Mesendoderm (in vitro differentiated cells): Measurements from ENCODE around the gene VDAC1.

ENCODE experiments used
- DNase-seq: peaks from one replicate; pipeline ENCODE4 v3.0.0; 2013
- H2AK5ac ChIP-seq: 2 replicates; pipeline ENCODE4 v1.6.1; 2013; ENCODE audit warnings: low read length, inconsistent platforms
- H2BK120ac ChIP-seq: 2 replicates; pipeline ENCODE4 v1.6.1; 2013; ENCODE audit warnings: low read depth, mild to moderate bottlenecking, low read length, moderate library complexity, mixed read lengths
- H2BK15ac ChIP-seq: replicated peaks from 2 replicates; pipeline ENCODE4 v1.6.1; 2013; ENCODE audit warnings: low read depth, mild to moderate bottlenecking, moderate library complexity
- H2BK5ac ChIP-seq: 2 replicates; pipeline ENCODE4 v1.6.1; 2013; ENCODE audit warnings: low read length, inconsistent platforms
- H3K18ac ChIP-seq: 2 replicates; pipeline ENCODE4 v1.6.1; 2013; ENCODE audit warnings: mild to moderate bottlenecking, low read length, mixed read lengths
- H3K23ac ChIP-seq: one replicate; pipeline ENCODE4 v1.6.1; 2013; ENCODE audit warnings: low read length
- H3K27ac ChIP-seq: 2 replicates; pipeline ENCODE4 v1.5.1; 2013; ENCODE audit warnings: low read depth, mild to moderate bottlenecking, inconsistent platforms, low read length, moderate library complexity
- H3K27me3 ChIP-seq: 2 replicates; pipeline ENCODE4 v1.6.1; 2013; ENCODE audit warnings: low read length, control low read depth, mild to moderate bottlenecking, inconsistent platforms; ENCODE audit not compliant: insufficient read depth, poor library complexity
- H3K36me3 ChIP-seq: 2 replicates; pipeline ENCODE4 v1.6.1; 2013; ENCODE audit warnings: low read length, inconsistent platforms; ENCODE audit not compliant: control insufficient read depth, insufficient read depth
- H3K4ac ChIP-seq: one replicate; pipeline ENCODE4 v1.6.1; 2013; ENCODE audit warnings: low read depth, mild to moderate bottlenecking, low read length, moderate library complexity
- H3K4me1 ChIP-seq: 2 replicates; pipeline ENCODE4 v1.6.1; 2013; ENCODE audit warnings: low read depth, low read length, inconsistent platforms; ENCODE audit not compliant: control insufficient read depth
- H3K4me2 ChIP-seq: 2 replicates; pipeline ENCODE4 v1.6.1; 2013; ENCODE audit warnings: low read length
- H3K4me3 ChIP-seq: 2 replicates; pipeline ENCODE4 v1.5.1; 2013; ENCODE audit warnings: mild to moderate bottlenecking, low read length
- H3K56ac ChIP-seq: one replicate; pipeline ENCODE4 v1.6.1; 2013; ENCODE audit warnings: low read length
- H3K79me1 ChIP-seq: 2 replicates; pipeline ENCODE4 v1.6.1; 2013; ENCODE audit warnings: low read length, inconsistent platforms
- H3K79me2 ChIP-seq: 2 replicates; pipeline ENCODE4 v1.6.1; 2013; ENCODE audit warnings: mild to moderate bottlenecking, low read length; ENCODE audit not compliant: control insufficient read depth, insufficient read depth
- H3K9ac ChIP-seq: 2 replicates; pipeline ENCODE4 v1.6.1; 2013; ENCODE audit warnings: low read length, inconsistent platforms
- H4K5ac ChIP-seq: one replicate; pipeline ENCODE4 v1.6.1; 2013; ENCODE audit warnings: low read length
- H4K8ac ChIP-seq: one replicate; pipeline ENCODE4 v1.6.1; 2013; ENCODE audit warnings: low read depth, mild to moderate bottlenecking, control low read depth, low read length, moderate library complexity
- WGBS: extraction: QIAGEN DNeasy Blood & Tissue Kit; methylation state at CpG from one replicate; pipeline ENCODE4 v1.1.7; 2013; ENCODE audit warnings: low lambda C conversion rate, missing lambda C conversion rate; ENCODE audit not compliant: insufficient coverage; ENCODE audit errors: extremely low coverage; 5-methylcytosine and 5-hydroxymethylcytosine counted together

The VDAC1 gene

GRCh38 chr5:133967124-133967523 is 37.7 kb downstream of the VDAC1 start:
- WGBS, result no CpG with 5 or more reads among the region's 5 CpGs
- Histone ChIP-seq H2BK5ac (no peak overlapping the region), H3K4me1 (no peaks in the 10 kb centered on the region), H3K18ac (no peak overlapping the region), H4K8ac (no peak overlapping the region), H4K5ac (no peak overlapping the region), H3K23ac (no peak overlapping the region), H3K79me2 (peaks cover 9% of the 10 kb centered on the region), H3K56ac (no peak overlapping the region), H2AK5ac (no peak overlapping the region), H3K4ac (no peak overlapping the region), H2BK15ac (no peak overlapping the region), H3K79me1 (peaks cover 13% of the 10 kb centered on the region), H3K27me3 (no peaks in the 10 kb centered on the region), H3K36me3 (no peaks in the 10 kb centered on the region), H3K4me3 (no peak overlapping the region), H3K9ac (peak overlapping the region; percentile 30), H3K27ac (no peak overlapping the region), H3K4me2 (no peak overlapping the region), H2BK120ac (no peak overlapping the region)
- DNase-seq, result no peak

GRCh38 chr5:133966090-133966489 is 38.7 kb downstream of the VDAC1 start:
- peaks cover 13% of the 10 kb centered on the region for H3K79me1 ChIP-seq

GRCh38 chr5:133963493-133964128 is 41.2 kb downstream of the VDAC1 start:
- Histone ChIP-seq H3K36me3 (no peaks in the 10 kb centered on the region), H3K4me2 (no peak overlapping the region), H3K18ac (no peak overlapping the region), H2AK5ac (no peak overlapping the region), H3K27ac (no peak overlapping the region), H3K4me3 (no peak overlapping the region), H2BK5ac (no peak overlapping the region), H3K79me2 (peaks cover 9% of the 10 kb centered on the region), H3K27me3 (no peaks in the 10 kb centered on the region), H2BK15ac (no peak overlapping the region), H3K9ac (no peak overlapping the region), H3K79me1 (peaks cover 13% of the 10 kb centered on the region), H3K23ac (no peak overlapping the region), H3K56ac (no peak overlapping the region), H2BK120ac (no peak overlapping the region), H4K5ac (no peak overlapping the region), H3K4me1 (no peaks in the 10 kb centered on the region), H3K4ac (no peak overlapping the region), H4K8ac (no peak overlapping the region)
- WGBS, result no CpG with 5 or more reads among the region's 2 CpGs
- DNase-seq, result no peak

More at GRCh38 chr5:133966090-133966489, 38.7 kb downstream of the VDAC1 start:
- no peak for DNase-seq
- no CpG with 5 or more reads among the region's 10 CpGs for WGBS
- H2BK15ac ChIP-seq, result no peak overlapping the region
- no peak overlapping the region for H3K4me3 ChIP-seq
- H3K18ac ChIP-seq, result no peak overlapping the region
- peaks cover 9% of the 10 kb centered on the region for H3K79me2 ChIP-seq
- H2BK5ac ChIP-seq, result no peak overlapping the region
- H3K23ac ChIP-seq, result no peak overlapping the region
- no peak overlapping the region for H4K5ac ChIP-seq
- H3K36me3 ChIP-seq, result no peaks in the 10 kb centered on the region
- H3K27ac ChIP-seq, result no peak overlapping the region
- H2BK120ac ChIP-seq, result no peak overlapping the region
- H3K27me3 ChIP-seq, result no peaks in the 10 kb centered on the region
- H3K4ac ChIP-seq, result no peak overlapping the region
- no peak overlapping the region for H3K9ac ChIP-seq
- H2AK5ac ChIP-seq, result no peak overlapping the region
- H4K8ac ChIP-seq, result no peak overlapping the region
- H3K56ac ChIP-seq, result no peak overlapping the region
- no peak overlapping the region for H3K4me2 ChIP-seq
- no peaks in the 10 kb centered on the region for H3K4me1 ChIP-seq

- H3K23ac ChIP-seq, result no peak overlapping the region
- H2BK120ac ChIP-seq, result no peak overlapping the region
- DNase-seq, result no peak
- H2AK5ac ChIP-seq, result no peak overlapping the region
- H3K36me3 ChIP-seq, result no peaks in the 10 kb centered on the region
- no peak overlapping the region for H3K4ac ChIP-seq
- no peak overlapping the region for H2BK5ac ChIP-seq
- H2BK15ac ChIP-seq, result no peak overlapping the region
- H3K18ac ChIP-seq, result no peak overlapping the region
- H3K9ac ChIP-seq, result no peak overlapping the region
- no peak overlapping the region for H3K56ac ChIP-seq
- no peak overlapping the region for H3K27ac ChIP-seq
- WGBS, result 100% methylated on average over 1 of the region's 2 CpGs
- H3K79me1 ChIP-seq, result peaks cover 11% of the 10 kb centered on the region
- H3K4me1 ChIP-seq, result no peaks in the 10 kb centered on the region
- H3K4me3 ChIP-seq, result no peak overlapping the region
- H3K79me2 ChIP-seq, result peaks cover 9% of the 10 kb centered on the region
- no peak overlapping the region for H4K8ac ChIP-seq
- no peak overlapping the region for H4K5ac ChIP-seq
- H3K27me3 ChIP-seq, result no peaks in the 10 kb centered on the region
- H3K4me2 ChIP-seq, result no peak overlapping the region
Measured at GRCh38 chr5:133962801-133963476, 41.8 kb downstream of the VDAC1 start.

- no peak overlapping the region for H2AK5ac ChIP-seq
- H3K4ac ChIP-seq, result no peak overlapping the region
- H2BK5ac ChIP-seq, result no peak overlapping the region
- H3K79me1 ChIP-seq, result peaks cover 8% of the 10 kb centered on the region
- H3K4me3 ChIP-seq, result no peak overlapping the region
- WGBS, result no CpG with 5 or more reads among the region's 2 CpGs
- no peak overlapping the region for H3K4me2 ChIP-seq
- H3K9ac ChIP-seq, result no peak overlapping the region
- no peak overlapping the region for H3K23ac ChIP-seq
- no peak overlapping the region for H4K8ac ChIP-seq
- no peaks in the 10 kb centered on the region for H3K36me3 ChIP-seq
- no peak overlapping the region for H4K5ac ChIP-seq
- DNase-seq, result no peak
- H2BK120ac ChIP-seq, result no peak overlapping the region
- H3K56ac ChIP-seq, result no peak overlapping the region
- H3K27ac ChIP-seq, result no peak overlapping the region
- no peak overlapping the region for H2BK15ac ChIP-seq
- peaks cover 4% of the 10 kb centered on the region for H3K79me2 ChIP-seq
- no peaks in the 10 kb centered on the region for H3K4me1 ChIP-seq
- H3K27me3 ChIP-seq, result no peaks in the 10 kb centered on the region
- no peak overlapping the region for H3K18ac ChIP-seq
Measured at GRCh38 chr5:133962131-133962530, 42.6 kb downstream of the VDAC1 start.
